Keratinocyte (primary cell): ENCODE data around the gene ANXA2R. TPM values are rescaled to one million over a fixed set of nuclear protein-coding genes. Genes with fewer than 3 reads are reported as not detected.
A peak's percentile ranks its signal among the peaks of the same experiment; 100 is the strongest.

ENCODE experiments used
- DNase-seq: peaks from one replicate; pipeline ENCODE4 v3.0.0-alpha.2; 2011; ENCODE audit warnings: low read depth, missing footprints, low spot score
- FAIRE-seq: peaks from 2 replicates; lab custom pipeline; 2011; peaks lifted over from hg19 to GRCh38; lab: Jason Lieb, UNC
- H2AFZ ChIP-seq: 2 replicates; pipeline ENCODE4 v1.6.0; 2012; ENCODE audit warnings: low read length, control low read depth, inconsistent platforms; ENCODE audit not compliant: control insufficient read depth
- H3K27ac ChIP-seq: 2 replicates; pipeline ENCODE4 v1.5.1; 2011; ENCODE audit warnings: low read length; ENCODE audit not compliant: control insufficient read depth, insufficient read depth
- H3K27me3 ChIP-seq: 3 replicates; pipeline ENCODE4 v1.6.0; 2011; ENCODE audit warnings: low read length; ENCODE audit not compliant: control insufficient read depth, insufficient read depth; ENCODE audit errors: extremely low read depth
- H3K36me3 ChIP-seq, 2 experiments: 2 replicates in 1 of 2; 3 replicates in 1 of 2; pipeline ENCODE4 v1.5.1; 2011; ENCODE audit warnings: low read length in 2 of 2, mild to moderate bottlenecking in 1 of 2; ENCODE audit not compliant: control insufficient read depth in 2 of 2, insufficient read depth in 2 of 2; ENCODE audit errors: extremely low read depth in 1 of 2
- H3K4me1 ChIP-seq: 3 replicates; pipeline ENCODE4 v1.5.1; 2011; ENCODE audit warnings: low read length; ENCODE audit not compliant: control insufficient read depth, insufficient read depth; ENCODE audit errors: extremely low read depth
- H3K4me2 ChIP-seq: 3 replicates; pipeline ENCODE4 v1.6.0; 2011; ENCODE audit warnings: low read depth, low read length; ENCODE audit not compliant: control insufficient read depth, insufficient read depth; ENCODE audit errors: extremely low read depth
- H3K4me3 ChIP-seq, 3 experiments: fragments of 200-600 bp in 1 of 3; sonication (generic) in 1 of 3; 2 replicates in 2 of 3; 3 replicates in 1 of 3; pipeline ENCODE4 v1.5.1; 2011 to 2016; ENCODE audit warnings: low read length in 3 of 3, mild to moderate bottlenecking in 3 of 3, control low read depth in 2 of 3, inconsistent platforms in 1 of 3, low read depth in 1 of 3, mixed read lengths in 1 of 3, mixed run types in 1 of 3, moderate library complexity in 1 of 3; ENCODE audit not compliant: control insufficient read depth in 2 of 3, insufficient read depth in 2 of 3; ENCODE audit errors: extremely low read depth in 1 of 3
- H3K79me2 ChIP-seq: 2 replicates; pipeline ENCODE4 v1.6.0; 2012; ENCODE audit warnings: low read length; ENCODE audit not compliant: control insufficient read depth, insufficient read depth
- H3K9ac ChIP-seq: 3 replicates; pipeline ENCODE4 v1.6.0; 2011; ENCODE audit warnings: low read length; ENCODE audit not compliant: control insufficient read depth, insufficient read depth; ENCODE audit errors: extremely low read depth
- H3K9me1 ChIP-seq: 3 replicates; pipeline ENCODE4 v1.6.0; 2011; ENCODE audit warnings: low read length; ENCODE audit not compliant: control insufficient read depth, insufficient read depth; ENCODE audit errors: extremely low read depth
- H3K9me3 ChIP-seq: 2 replicates; pipeline ENCODE4 v1.5.1; 2012; ENCODE audit warnings: low read depth, low read length; ENCODE audit not compliant: control insufficient read depth
- H4K20me1 ChIP-seq: 3 replicates; pipeline ENCODE4 v1.6.0; 2011; ENCODE audit warnings: low read length; ENCODE audit not compliant: control insufficient read depth, insufficient read depth; ENCODE audit errors: extremely low read depth
- EZH2 ChIP-seq: IDR thresholded peaks from one replicate; pipeline ENCODE4 v1.6.1; 2012; ENCODE audit warnings: inconsistent platforms, mild to moderate bottlenecking, low read length, moderate library complexity
- dilution Hi-C: fragments of 300-500 bp; cut with MboI; formaldehyde crosslinking; loops from one replicate; pipeline ENCODE4 v1.7.0; 2020; ENCODE audit warnings: low sequenced_read_pairs; ENCODE audit not compliant: extremely low pct_ligation_motif_present
- polyA plus RNA-seq, 5 experiments: library from polyadenylated mRNA; depleted of rRNA in 3 of 5; stranded (reverse) in 3 of 5; stranded (forward) in 1 of 5; unstranded in 1 of 5; fragments of >200 nt; gene quantifications; 1 replicate in 1 of 5; 2 replicates in 3 of 5; 3 replicates in 1 of 5; pipeline versions ENCODE4 v1.2.1 to v1.2.3, GENCODE V29; 2011 to 2012; ENCODE audit warnings: missing spikeins in 2 of 5, low read depth in 1 of 5, low replicate concordance in 1 of 5
- TF ChIP-seq, protein P1 (sequence below), 3 experiments: IDR thresholded peaks in 1 of 3; conservative IDR thresholded peaks in 1 of 3; optimal IDR thresholded peaks in 1 of 3; 2 replicates in 2 of 3; 3 replicates in 1 of 3; pipeline versions ENCODE3 to v1.5.1; 2011; ENCODE audit warnings: low read length in 3 of 3, mild to moderate bottlenecking in 3 of 3, moderate library complexity in 2 of 3, control low read depth in 1 of 3, inconsistent platforms in 1 of 3; ENCODE audit not compliant: insufficient read depth in 2 of 3; ENCODE audit errors: extremely low read depth in 1 of 3

ANXA2R gene
- polyA plus RNA-seq, 1 donor (not counting 4 experiments of a cell fraction or from before 2014, with no cell fraction given), result 0.17 TPM

DNA sequence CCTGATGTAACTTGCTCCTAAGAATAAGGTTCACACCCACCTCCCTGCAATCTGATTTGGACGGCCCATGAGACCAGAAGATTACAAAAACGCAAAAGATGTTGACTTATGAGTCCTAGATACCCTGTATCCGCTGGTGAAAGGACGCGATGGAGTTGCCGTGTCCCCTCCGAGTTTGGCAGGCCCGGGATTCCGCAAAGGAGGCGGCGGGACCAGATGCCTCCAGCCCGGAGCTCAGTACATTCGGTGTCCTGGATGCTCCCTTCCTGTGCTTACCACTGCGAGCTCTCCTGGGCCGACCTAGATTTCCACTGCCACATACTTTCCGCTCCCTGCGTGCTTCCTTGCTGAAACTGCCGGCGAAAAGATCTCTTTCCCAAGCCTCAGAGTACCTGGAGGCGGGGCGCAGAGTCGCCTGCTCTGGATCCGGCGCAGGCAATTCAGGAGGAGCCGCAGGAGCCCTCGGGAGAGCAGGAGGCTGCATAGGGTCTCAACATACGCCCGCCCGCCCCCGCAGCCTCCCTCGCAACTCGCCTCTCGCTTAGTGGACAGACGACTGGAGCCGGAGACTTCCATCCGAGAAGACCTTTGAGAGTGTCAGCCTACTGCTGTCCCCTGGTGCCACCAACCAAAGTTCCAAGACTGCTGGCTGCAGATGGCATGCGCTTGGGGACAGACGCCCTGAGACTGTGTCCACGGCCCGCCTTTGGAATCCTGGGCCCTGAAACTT, 39.8 kb downstream of the ANXA2R start:
- peak overlapping the region; percentile 96 for H2AFZ ChIP-seq
- H3K9me3 ChIP-seq, result no peaks in the 10 kb centered on the region
- peaks cover 18% of the 10 kb centered on the region for H3K4me1 ChIP-seq
- H3K9me1 ChIP-seq, result no peaks in the 10 kb centered on the region
- H3K4me2 ChIP-seq, result peak overlapping the region; percentile 83
- peak; percentile 9 for FAIRE-seq
- H3K36me3 ChIP-seq, result no peaks in the 10 kb centered on the region
- peak overlapping the region; percentile 36 for H3K27ac ChIP-seq
- no peaks in the 10 kb centered on the region for H3K27me3 ChIP-seq
- peak overlapping the region; percentile 40 to 67 (median 57) for H3K4me3 ChIP-seq
- H3K79me2 ChIP-seq, result no peaks in the 10 kb centered on the region
- no peak for TF ChIP-seq EZH2
- TF ChIP-seq, protein P1, sequence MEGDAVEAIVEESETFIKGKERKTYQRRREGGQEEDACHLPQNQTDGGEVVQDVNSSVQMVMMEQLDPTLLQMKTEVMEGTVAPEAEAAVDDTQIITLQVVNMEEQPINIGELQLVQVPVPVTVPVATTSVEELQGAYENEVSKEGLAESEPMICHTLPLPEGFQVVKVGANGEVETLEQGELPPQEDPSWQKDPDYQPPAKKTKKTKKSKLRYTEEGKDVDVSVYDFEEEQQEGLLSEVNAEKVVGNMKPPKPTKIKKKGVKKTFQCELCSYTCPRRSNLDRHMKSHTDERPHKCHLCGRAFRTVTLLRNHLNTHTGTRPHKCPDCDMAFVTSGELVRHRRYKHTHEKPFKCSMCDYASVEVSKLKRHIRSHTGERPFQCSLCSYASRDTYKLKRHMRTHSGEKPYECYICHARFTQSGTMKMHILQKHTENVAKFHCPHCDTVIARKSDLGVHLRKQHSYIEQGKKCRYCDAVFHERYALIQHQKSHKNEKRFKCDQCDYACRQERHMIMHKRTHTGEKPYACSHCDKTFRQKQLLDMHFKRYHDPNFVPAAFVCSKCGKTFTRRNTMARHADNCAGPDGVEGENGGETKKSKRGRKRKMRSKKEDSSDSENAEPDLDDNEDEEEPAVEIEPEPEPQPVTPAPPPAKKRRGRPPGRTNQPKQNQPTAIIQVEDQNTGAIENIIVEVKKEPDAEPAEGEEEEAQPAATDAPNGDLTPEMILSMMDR (optimal IDR thresholded peaks at IDR 0.05 in 1 of 3, IDR thresholded peaks at IDR 0.05 in 1 of 3, conservative IDR thresholded peaks at IDR 0.05 in 1 of 3; ENCODE audit: extremely low read depth in 1 of 3, insufficient read depth in 2 of 3, low read length in 3 of 3), result no peak
- DNase-seq, result no peak
- dilution Hi-C loops, result no loop called here
- H3K9ac ChIP-seq, result peak overlapping the region; percentile 57
- no peaks in the 10 kb centered on the region for H4K20me1 ChIP-seq

DNA sequence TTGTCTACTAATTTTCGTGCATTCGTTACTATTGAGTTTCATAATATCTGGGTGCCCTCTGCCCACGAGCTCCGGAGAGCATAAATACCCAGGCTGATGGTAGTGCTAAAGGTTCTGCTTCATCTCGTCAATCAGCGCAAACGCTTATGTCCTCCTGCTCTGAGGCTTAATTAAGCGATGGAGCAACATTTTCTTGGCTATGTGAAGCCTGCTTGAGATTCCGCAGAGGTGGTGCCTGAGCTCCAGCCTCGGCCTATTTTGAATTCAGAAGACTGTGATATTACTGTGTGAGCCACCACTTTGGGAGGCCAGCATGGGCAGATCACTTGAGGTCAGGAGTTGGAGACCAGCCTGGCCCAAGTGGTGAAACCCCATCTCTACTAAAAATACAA, 44.8 kb downstream of the ANXA2R start:
- peak overlapping the region in 1 of 3 experiments; percentile 73 for H3K4me3 ChIP-seq
- peak overlapping the region; percentile 76 for H3K4me2 ChIP-seq
- dilution Hi-C loops, result no loop called here
- H3K79me2 ChIP-seq, result no peaks in the 10 kb centered on the region
- peaks cover 13% of the 10 kb centered on the region for H3K9me3 ChIP-seq
- FAIRE-seq, result no peak
- no peaks in the 10 kb centered on the region for H4K20me1 ChIP-seq
- H3K4me1 ChIP-seq, result peaks cover 12% of the 10 kb centered on the region
- H3K36me3 ChIP-seq, result no peaks in the 10 kb centered on the region
- no peaks in the 10 kb centered on the region for H3K27me3 ChIP-seq
- no peaks in the 10 kb centered on the region for H3K9me1 ChIP-seq
- no peak for DNase-seq
- H3K27ac ChIP-seq, result no peak overlapping the region
- no peak overlapping the region for H2AFZ ChIP-seq
- no peak overlapping the region for H3K9ac ChIP-seq
- no peak for TF ChIP-seq EZH2
- TF ChIP-seq, protein P1 (optimal IDR thresholded peaks at IDR 0.05 in 1 of 3, IDR thresholded peaks at IDR 0.05 in 1 of 3, conservative IDR thresholded peaks at IDR 0.05 in 1 of 3; ENCODE audit: extremely low read depth in 1 of 3, insufficient read depth in 2 of 3, low read length in 3 of 3), result no peak
